H1 (cell line): ENCODE data around the gene AP1S1. TPM values are rescaled to one million over a fixed set of nuclear protein-coding genes. Genes with fewer than 3 reads are reported as not detected.

Experiments used
- CHD7 ChIP-seq: fragments of 300-600 bp; sonication (generic); IDR thresholded peaks from 2 replicates; pipeline ENCODE4 v1.7.1; 2012; ENCODE audit warnings: low read length, moderate library complexity, mild to moderate bottlenecking, inconsistent platforms; ENCODE audit not compliant: insufficient replicate concordance
- EGR1 ChIP-seq: IDR thresholded peaks from 2 replicates; pipeline ENCODE4 v1.6.1; 2011; ENCODE audit warnings: low read depth, low read length, borderline replicate concordance
- HDAC6 ChIP-seq: IDR thresholded peaks from one replicate; pipeline ENCODE4 v1.7.1; 2012; ENCODE audit warnings: low read depth, mild to moderate bottlenecking, inconsistent platforms, low read length, moderate library complexity
- JUN ChIP-seq: IDR thresholded peaks from 2 replicates; pipeline ENCODE4 v1.6.1; 2011; ENCODE audit warnings: low read depth, mild to moderate bottlenecking, improper control_type of control experiment, low read length
- KDM1A ChIP-seq: fragments of 200-600, 300-600 bp; sonication (generic); IDR thresholded peaks from 2 replicates; pipeline ENCODE4 v1.7.1; 2016; ENCODE audit warnings: mild to moderate bottlenecking, low read length, borderline replicate concordance
- SIN3A ChIP-seq, 2 experiments: IDR thresholded peaks in 1 of 2; conservative IDR thresholded peaks in 1 of 2; 2 replicates each; pipeline ENCODE4 v1.6.1; 2011 to 2012; ENCODE audit warnings: low read length in 2 of 2, improper control_type of control experiment in 1 of 2, low read depth in 1 of 2, mild to moderate bottlenecking in 1 of 2
- polyA plus RNA-seq, 7 experiments: library from polyadenylated mRNA; depleted of rRNA in 3 of 7; stranded (reverse) in 5 of 7; unstranded in 2 of 7; fragments of >200 nt in 5 of 7; fragments of 200-250 nt in 2 of 7; gene quantifications; 1 replicate in 5 of 7; 2 replicates in 1 of 7; 4 replicates in 1 of 7; pipeline versions ENCODE4 v1.2.1 to v1.2.3, GENCODE V29; 2011 to 2013; ENCODE audit warnings: missing spikeins in 2 of 7, mixed read lengths in 2 of 7
- total RNA-seq: library from RNA; stranded (reverse); fragmentation: NEBNext Ultra II Directional; extraction: Animal tissue kit (Norgen Biotek cat#: 25700); gene quantifications from 2 replicates; pipeline ENCODE4 v1.2.1, GENCODE V29; 2021
- TF ChIP-seq, protein P1 (sequence below): IDR thresholded peaks from 2 replicates; pipeline ENCODE4 v1.6.1; 2012; ENCODE audit warnings: inconsistent platforms
- TF ChIP-seq, protein P2 (sequence below): IDR thresholded peaks from 2 replicates; pipeline ENCODE4 v1.6.1; 2012; ENCODE audit warnings: low read length, inconsistent platforms

AP1S1 gene
- total and polyA plus RNA-seq, 2 of the 8 experiments (the other 6 are each of a cell fraction or from before 2014, with no cell fraction given) = 56.1 to 59.3 TPM

DNA sequence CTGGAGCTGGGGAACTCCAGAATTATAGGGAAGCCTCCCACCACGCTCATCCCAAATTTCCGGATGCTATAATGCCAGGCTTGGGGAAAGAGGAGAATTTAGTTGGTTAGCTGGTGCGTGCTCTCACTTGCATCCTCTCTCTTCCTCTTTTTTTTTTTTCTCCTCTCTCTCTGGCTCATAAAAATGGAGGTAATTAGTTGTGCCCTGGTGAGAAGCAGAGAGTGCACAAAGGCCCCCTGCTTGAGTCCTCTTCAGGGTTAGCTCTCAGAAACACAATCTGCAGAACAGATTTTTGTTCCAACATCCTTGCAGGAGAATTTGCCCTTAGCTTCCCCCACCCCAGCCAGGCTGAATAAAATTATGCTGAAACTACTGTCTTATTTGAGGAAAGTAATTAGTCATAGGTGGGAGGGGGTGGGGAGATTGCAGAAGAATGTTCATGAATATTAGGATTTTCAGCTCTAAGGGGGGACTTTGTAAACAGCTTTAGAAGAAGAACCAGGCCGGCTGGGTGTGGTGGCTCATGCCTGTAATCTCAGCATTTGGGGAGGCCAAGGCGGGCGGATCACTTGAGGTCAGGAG, 19.8 kb upstream of the AP1S1 start (continued):
- TF ChIP-seq CHD7 (no peak), HDAC6 (no peak), KDM1A (no peak), SIN3A (conservative IDR thresholded peaks at IDR 0.05 in 1 of 2, IDR thresholded peaks at IDR 0.05 in 1 of 2; ENCODE audit: low read depth in 1 of 2, low read length in 2 of 2) (no peak), EGR1 (no peak), JUN (no peak)
- TF ChIP-seq, protein P1, sequence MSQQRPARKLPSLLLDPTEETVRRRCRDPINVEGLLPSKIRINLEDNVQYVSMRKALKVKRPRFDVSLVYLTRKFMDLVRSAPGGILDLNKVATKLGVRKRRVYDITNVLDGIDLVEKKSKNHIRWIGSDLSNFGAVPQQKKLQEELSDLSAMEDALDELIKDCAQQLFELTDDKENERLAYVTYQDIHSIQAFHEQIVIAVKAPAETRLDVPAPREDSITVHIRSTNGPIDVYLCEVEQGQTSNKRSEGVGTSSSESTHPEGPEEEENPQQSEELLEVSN = no peak
- TF ChIP-seq, protein P2, sequence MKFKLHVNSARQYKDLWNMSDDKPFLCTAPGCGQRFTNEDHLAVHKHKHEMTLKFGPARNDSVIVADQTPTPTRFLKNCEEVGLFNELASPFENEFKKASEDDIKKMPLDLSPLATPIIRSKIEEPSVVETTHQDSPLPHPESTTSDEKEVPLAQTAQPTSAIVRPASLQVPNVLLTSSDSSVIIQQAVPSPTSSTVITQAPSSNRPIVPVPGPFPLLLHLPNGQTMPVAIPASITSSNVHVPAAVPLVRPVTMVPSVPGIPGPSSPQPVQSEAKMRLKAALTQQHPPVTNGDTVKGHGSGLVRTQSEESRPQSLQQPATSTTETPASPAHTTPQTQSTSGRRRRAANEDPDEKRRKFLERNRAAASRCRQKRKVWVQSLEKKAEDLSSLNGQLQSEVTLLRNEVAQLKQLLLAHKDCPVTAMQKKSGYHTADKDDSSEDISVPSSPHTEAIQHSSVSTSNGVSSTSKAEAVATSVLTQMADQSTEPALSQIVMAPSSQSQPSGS = no peak
